Erythroblast (primary cell): ENCODE data around the gene CD44.

Experiments used
- GATA1 ChIP-seq: IDR thresholded peaks from 2 replicates; pipeline ENCODE4 v1.6.1; 2011; ENCODE audit warnings: low read depth, mild to moderate bottlenecking, control low read depth, low read length, moderate library complexity
- POLR2A ChIP-seq: IDR thresholded peaks from 2 replicates; pipeline ENCODE4 v1.6.1; 2011; ENCODE audit warnings: mild to moderate bottlenecking, low read length

- TF ChIP-seq POLR2A, result no peak
- no peak for TF ChIP-seq GATA1
Observed at GRCh38 chr11:35153280-35153679, 14.3 kb downstream of the CD44 start.
